Medulla oblongata (tissue), 1 donor: ENCODE measurements around the gene UBL4B.
A peak's percentile ranks its signal among the peaks of the same experiment; 100 is the strongest.
"Not testable (repeated sequence)": the region's sequence is repeated elsewhere in the genome, so short reads cannot be mapped to it uniquely, and the experiment has no call there.

ENCODE experiments used
- DNase-seq: peaks from one replicate; pipeline ENCODE4 v3.0.0-alpha.2; 2015; ENCODE audit errors: extremely low spot score

UBL4B gene, protein sequence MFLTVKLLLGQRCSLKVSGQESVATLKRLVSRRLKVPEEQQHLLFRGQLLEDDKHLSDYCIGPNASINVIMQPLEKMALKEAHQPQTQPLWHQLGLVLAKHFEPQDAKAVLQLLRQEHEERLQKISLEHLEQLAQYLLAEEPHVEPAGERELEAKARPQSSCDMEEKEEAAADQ

DNA sequence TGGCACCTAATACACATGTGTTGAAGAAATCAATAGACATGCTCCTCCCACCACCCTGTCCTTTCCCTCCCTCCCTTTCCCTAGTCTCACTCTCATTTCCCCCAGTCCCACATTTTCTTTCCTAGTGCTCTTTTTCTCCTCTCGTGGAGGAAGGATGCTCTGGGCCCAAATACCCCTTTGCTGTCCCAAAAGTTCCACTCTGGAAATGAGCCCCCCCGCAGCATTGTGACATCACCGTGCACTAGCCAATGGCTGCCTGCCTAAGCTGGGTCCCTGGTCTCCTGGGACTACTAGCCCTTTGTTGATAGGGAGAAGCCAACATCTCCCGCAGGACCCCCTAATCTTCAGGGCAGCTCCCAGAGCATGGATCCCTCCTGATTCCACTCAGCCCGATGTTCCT is at the start of gene UBL4B:
TSS of gene UBL4B (plus strand) at position 301 of the 400 bp plus-strand sequence. CDS start at position 393, 92 bp downstream.
- no peak for DNase-seq

DNA sequence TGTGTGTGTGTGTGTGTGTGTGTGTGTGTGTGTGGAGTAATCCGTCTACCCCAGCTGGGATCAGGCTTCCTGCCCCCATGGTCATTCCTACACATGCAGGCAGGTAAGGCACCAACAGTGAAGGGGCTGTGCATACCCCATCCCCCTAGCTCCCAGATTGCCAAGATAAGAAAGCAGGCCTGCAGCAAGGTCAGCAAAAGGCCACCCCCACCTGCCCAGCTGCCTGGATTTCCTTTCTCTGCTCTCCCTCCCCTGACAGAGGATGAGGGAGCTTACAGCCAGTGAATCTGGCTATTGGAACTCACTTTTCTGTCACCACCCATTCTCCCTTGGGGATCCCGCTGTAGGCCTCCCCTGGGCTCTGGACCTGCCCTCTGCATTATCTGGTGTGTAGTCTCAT is 49.6 kb upstream of the UBL4B start:
- no peak for DNase-seq

DNA sequence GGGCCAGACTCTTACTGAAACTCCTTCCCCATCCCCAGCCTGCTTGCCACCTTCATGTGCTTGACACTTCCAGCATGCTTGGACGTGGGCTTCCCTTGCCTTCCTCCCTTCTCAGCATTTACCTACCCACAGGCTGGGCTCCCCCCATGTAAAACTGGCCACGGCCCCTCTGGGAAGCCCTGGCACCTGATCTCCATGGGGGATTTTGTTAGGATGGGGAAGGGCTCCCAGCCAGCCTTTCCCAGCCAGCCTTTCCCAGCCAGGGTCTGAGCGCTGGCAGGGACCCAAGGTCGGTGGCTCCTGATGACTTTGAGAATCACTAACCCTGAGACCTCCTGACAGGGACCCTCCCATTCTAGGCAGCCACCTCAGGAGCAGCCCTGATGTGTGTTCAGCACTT is 48.5 kb upstream of the UBL4B start:
- DNase-seq: no peak

DNA sequence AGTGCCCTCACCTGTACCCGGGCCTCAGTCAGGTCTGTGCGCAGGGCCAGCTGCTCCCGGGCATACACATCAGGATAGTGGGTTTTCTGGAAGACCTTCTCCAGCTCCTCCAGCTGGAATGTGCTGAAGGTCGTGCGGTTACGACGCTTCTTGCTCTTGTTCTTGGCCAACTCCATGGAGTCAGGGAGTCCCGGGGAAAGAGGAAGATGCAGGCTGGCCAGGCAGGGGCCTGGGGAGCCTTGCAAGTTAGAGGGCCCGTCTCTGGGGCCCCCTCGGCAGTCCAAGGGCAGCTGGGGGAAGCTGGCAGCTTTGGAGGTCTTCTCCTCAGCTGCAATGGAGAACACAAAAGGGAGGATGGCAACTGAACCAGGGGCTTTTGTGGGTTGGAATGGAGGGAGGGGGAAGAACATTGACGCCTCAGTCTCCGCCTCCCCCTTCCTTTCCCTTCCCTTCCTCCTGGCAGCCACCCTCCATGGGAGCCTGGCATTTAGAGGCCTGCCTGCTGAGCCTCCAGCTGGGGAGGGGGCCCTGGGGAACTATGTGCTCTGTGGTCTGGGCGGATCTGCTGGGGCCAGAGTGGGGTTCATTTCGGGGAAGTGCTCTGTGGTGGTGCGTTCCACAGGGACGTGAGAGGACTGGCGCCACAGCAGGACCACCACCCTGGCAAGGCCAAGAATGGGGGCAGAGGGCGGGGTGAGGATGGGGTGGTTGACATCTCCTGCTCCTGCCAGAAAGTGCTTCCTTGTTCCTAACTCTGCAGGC is 47.5 kb upstream of the UBL4B start:
- no peak for DNase-seq

DNA sequence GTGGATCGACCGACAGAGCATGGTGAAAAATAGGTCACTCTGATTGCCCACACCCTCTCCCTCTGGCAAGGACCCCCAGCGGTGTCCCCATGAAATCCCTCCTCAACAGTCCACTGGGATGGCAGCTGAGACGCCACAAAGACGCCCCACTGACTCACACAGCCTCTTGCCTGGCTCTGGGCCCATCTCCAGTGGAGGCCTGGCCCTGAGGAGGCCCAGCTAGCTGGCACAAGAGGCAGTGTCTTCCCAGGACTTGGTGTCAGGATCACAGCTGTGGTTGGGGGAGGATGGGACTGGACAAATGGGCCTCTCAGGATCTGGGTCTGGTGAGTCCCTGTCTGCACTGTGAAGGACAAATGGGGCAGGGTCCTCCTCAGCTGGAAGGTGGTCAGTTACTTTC is 46.4 kb upstream of the UBL4B start:
- DNase-seq: no peak

DNA sequence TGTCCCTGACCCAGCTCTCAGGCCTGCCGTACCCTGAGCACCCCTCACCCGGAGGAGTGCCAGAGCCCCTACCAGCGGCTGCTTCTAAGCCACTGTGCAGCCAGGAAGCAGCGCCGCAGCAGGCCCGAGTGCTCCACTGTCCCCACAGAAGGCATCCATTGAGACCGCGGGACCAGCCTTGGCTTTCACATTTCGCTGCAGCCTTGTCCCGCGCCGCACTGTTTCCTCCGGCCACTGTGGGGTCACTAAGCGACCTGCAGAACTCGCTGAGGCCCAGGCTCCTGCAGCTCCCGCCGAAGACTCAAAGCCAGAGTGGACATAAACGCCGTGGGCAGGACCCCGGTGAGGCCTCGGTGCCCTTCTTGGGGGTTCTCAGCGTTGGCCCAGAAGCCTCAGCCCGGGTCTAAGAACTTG is 44.8 kb upstream of the UBL4B start:
- DNase-seq: no peak

DNA sequence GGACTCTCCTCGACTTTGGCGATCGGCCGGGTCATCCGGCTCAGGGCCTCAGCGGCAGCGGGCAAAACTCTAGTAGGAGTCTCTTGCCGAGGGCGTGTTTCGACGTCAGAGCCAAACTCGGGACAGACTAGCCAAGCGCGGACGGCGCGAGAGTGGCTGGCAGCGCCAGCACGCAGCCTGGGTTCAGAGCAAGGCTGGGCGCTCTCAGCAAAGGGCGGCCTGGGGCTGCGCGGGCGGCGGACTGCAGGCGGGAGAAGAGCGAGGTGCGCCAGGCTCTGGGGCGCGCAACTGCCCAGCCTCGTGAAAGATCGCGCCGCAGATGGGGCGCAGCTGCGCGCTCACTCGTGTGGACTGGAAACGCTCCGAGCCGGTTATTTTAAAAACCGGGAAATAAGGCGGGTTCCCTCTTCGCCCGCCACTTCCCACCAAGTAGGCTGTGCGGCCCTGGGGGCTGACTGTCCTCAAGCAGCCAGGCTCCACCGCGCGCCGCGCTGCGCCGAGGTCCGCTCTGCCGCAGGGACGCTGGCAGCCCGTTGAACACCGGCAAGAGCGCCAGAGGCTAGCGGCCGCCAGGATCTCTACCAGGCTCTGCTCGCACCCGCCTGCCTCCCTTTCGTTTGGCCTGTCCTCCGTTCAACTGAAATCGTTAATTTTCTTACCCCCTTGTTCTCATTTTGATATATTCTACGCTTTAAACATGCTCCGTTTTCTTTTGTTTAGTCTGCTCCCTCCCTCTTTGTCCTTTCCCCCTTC is 44.2 kb upstream of the UBL4B start:
- DNase-seq: no peak

DNA sequence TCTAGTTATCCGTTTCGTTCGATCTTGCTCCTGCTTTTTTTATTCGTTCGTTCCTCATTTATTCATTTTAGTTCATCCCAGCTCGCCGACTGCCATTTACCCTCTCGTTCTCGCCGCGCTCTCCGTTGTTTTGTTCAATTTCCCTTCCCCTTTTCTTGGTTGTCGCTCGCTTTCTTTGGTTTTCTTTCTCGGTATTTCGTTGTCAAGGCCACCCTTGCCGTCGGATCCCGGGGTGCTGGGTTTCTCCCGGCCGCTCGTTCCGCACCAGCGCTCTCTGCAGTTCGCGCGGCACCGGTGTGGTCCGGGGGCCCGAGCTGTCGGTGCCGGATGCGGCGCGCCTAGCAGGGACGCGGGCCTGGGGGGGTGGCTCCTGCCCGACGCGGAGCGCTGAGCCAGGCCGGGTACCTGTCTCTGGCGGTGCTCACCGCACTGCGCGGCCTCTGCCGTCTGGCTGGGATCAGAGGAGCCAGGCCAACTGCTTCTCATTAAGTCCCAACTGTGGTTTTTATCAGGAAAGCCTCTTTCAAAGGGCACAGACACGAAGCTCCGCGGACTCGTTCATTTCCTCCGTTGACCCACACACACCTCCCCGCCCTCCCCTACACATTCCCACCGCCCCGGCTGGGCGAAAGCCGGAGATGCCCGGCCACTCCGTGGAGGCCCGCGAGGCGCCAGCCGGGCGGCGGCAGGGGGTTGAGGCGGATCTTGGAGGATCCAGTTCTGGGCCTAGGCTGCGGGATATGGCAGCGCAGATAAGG is 43.4 kb upstream of the UBL4B start:
- no peak for DNase-seq

DNA sequence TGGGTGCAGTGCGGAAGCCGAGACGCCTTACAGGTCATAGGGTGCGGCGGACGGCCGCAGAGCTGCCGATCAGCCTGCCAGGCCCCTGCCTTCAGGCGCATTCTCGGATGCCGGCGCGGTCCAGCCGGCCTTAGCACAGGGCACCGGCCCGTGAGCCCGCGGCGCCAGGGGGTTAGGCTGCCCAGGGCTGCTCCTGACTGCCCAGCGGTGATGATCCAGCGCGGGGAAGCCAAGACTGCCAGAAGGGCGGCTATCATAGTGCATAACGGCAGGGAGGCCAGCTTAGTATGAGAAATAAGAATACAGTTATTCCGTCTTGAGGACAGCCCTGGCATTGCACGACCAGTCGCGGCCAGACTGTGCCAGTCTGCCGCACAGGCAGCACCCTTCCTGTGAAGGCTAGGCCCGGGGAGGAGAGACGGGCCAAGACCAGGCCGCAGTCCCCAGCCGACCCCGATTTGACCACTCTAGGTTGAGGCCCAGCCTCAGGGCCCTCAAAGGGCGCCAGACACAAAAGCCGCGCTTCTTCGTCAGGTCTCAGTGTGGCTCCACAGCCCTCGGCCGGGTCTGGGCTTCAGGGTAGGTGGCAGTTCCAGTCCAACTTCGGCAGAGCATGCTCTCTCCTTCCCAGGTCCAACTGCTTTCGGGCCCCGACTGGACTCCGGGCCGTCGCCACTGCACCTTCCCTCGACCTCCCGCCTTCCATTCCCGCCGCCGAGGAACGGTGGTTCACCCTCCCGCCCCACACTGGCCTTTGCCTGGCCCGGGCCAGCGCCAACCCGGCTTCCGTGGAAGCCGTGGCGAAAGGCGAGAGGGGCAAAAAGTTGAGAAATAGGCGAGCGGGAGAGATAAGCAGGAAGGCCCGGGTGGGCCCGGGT is 42.6 kb upstream of the UBL4B start:
- no peak for DNase-seq

DNA sequence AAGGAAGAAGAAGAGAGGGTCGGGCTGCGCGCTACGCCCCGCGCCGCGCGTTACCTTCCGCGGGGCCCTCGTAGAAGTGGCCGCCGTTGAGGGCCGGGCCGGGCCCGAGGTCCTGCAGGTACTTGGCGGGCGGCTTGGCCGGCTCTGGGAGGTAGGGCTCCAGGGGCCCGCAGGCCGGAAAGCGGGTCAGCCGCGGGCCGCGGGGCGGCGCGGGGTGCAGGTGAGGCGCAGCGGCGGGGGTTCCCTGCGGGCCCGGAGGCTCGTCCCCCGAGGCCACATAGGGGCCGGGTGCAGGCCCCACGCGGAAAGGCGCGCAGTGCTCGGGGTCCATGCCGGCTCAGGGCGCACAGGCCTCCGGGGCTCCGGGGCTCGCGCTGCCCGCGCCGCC is 42.0 kb upstream of the UBL4B start:
- no peak for DNase-seq

DNA sequence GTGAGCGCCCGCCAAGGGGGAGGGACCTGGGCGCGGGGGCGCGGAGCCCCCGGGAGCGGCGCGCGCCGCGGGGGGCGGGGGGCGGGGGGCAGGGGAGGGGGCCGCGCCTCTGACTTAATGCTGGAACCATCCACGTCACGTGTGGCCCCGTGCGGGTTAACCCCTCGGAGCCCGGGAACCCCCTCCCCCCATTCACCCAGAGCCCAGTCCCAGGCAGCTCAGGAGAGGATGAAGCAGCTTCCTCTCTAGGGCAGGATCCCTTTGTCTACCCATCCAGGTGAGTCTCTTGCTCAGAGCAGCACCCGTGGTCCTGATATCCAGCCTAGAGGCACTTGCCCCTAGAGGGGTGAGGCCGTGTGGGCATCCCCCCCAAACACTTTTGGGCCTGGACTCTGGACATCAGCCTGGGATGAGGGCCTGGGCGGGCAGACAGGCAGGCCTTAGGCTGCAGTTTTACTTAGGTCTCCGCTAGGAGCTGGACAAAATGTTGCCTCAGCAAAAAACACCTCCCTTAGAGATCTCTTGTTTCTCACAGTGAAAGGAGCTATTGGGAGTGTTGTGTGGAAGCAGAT is 41.5 kb upstream of the UBL4B start, which contains the start of gene ALX3:
TSS of gene ALX3 (minus strand) at position 2 of the 572 bp plus-strand sequence. CDS start 60 bp downstream, outside the sequence.
- DNase-seq: no peak

DNA sequence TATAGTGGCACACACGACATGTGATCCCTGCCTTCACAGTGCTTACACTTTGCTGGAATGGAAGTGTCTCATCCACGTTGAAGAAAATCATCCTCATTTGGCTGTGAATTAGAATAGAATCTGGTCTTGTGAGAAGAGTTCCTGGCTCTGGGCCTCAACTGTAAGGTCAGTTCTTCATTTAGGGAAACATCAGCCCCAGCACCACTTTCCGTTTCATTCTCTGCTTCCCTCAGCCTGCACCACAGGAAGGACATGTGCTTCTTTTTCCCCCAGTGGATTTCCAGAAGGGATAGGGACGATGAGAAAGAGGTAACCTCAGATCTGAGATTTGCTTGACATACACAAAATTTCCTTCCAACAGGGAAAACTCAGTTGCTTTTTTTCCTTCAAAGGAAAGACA is 38.1 kb upstream of the UBL4B start:
- peak; percentile 41 for DNase-seq

DNA sequence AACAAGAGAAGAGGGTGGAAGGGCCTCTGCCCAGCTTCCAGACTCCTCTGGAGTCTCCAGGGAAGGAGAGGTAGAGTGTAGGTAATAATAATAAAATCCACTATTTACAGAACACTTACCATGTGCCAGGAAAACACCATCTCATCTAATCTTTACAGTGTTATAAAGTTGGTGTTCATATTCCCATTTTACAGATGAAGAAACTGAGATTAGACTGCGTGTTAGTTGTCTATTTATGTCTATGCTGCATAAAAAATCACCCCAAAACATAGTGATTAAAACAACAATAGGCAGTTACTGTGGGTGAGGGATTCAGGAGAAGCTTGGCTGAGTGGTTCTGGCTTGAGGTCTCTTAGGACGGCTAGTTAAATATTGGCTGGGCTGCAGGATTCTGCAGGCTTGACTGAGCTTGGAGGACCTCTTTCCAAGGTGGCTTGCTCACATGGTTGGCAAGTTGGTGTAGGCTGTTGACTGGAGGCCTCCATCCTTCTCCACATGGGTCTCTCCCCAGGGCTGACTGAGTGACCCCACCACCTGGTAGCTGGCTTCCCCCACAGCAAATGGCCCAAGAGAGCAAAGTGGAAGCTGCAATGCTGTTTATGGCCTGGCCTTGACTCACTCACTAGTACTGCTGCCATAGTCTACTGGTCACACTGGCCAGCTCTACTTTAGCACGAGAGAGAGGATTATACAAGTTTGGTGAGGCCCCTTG is 35.3 kb upstream of the UBL4B start:
- DNase-seq: no peak

DNA sequence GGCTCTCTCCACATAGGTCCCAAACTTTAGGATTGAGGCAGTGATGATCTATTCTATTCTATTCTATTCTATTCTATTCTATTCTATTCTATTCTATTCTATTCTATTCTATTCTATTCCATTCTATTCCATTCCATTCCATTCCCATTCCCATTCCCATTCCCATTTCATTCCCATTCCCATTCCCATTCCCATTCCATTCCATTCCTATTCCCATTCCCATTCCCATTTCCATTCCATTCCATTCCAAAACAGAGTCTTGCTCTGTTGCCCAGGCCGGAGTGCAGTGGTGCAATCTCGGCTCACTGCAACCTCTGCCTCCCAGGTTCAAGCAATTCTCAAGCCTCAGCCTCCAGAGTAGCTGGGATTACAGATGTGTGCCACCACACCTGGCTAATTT is 32.2 kb upstream of the UBL4B start:
- DNase-seq: not testable (repeated sequence)

DNA sequence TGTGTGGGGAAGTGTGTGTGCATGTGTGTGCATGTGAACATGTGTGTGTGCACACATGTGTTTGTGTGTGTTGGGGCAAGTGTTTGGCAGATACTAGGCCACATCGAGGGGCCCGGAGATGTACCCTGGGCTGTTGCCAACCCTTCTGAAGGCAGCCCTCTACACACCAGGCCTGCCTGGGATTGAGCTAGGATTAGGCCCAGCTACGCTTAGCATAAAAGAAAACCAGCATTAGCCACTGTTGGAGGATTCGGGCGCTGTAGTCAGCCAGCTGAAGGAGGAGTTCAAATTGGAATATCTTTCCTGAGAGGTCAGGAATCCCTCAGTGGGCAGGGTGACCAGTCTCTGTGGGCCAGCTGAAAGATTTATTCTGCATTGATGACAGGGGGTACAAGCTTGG is 31.2 kb upstream of the UBL4B start:
- DNase-seq: no peak

DNA sequence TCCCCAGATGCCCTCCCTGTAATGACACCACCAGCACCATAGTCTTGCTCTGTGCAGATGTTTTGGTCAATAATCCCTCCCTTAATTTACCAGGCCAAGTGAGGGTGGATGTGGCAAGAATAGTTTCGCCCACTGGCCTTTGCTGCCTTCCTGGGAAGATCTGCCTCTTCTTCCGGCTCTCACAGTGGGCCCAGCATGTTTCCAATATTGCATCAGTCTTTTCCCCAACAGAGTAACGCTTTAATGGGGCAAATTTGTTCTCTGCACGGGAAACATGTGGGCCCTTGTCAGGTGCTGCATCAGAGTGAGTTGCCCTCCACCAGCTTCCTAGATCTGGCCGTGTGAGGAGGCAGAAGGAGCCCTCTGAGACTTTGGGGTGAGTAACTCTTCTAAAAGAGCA is 29.8 kb upstream of the UBL4B start:
- DNase-seq: no peak

DNA sequence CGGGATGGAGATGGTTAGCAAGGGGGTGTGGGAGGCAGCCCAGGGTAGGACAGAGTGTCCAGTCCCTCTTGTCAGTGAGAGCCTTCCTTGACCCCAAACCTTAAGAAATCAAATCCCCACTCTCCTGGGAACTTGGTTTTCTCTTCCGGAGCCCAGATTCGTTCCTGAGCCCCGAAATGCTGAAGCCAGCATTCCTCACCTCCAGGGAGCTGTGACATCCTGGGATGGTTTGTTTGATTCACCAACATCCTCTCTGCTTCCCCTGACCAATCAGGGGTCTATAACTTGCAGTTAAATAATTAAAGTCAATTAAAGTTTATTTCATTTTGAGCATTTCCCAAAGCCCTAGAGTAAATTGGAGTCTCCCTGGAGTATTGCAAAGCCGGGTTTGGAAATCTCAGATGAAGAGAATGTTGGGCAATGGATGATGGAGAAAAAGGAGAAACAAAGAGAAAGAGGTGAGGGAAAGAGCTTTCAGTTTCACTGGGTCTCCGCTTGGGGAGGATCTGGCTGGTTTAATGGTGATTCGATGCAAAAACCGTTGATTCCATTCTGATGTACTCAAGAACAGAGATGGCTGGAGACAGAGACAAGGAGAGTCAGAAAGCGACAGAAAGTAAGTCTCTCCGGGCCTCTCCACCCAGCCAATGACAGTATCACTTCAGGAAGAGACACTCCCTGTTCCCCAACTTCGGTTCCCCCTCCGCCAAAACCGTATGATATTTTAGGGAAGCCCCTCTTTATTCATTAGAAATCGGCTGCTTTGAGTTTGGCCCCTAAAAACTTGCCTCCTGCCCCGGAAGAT is 29.0 kb upstream of the UBL4B start:
- DNase-seq: no peak

DNA sequence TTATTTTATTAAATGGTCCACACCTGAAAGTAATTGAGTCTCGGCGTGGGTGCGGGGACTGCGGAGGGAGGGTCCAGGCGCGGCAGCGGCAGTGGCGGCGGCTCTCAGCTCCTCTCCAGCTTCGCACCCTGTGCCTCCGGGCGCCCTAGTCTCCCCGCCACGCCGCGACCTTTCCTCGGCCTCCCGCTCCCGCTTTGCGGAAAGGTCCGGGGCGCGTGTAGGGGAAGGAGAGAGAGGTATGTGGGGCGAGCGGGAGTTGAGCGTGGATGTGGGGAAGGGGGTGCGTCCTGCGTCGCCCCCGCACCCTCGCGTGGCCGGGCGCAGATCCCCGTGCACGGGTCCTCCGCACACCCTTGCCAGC is 28.4 kb upstream of the UBL4B start:
- no peak for DNase-seq
